K562 (cell line): ENCODE results near the gene PPY. TPM values are rescaled to one million over a fixed set of nuclear protein-coding genes. Genes with fewer than 3 reads are reported as not detected.
"Not testable (repeated sequence)": the region's sequence is repeated elsewhere in the genome, so short reads cannot be mapped to it uniquely, and the experiment has no call there.

Experiments
- ATAC-seq: fragments of 200-7000 bp; cut with Tn5 transposase; 3 replicates; pipeline ENCODE4 v1.9.1; 2020; ENCODE audit warnings: moderate library complexity
- BruUV-seq: library from RNA; stranded (reverse); fragments of 400-500 nt; replicated peaks from 2 replicates; lab custom pipeline; 2021; lab: Mats Ljungman, UMichigan
- CTCF ChIA-PET: fragments of 300-600 bp; formaldehyde crosslinking; extraction: SDS; loops from one replicate; lab custom pipeline; 2021; ENCODE audit warnings: low intra/inter-chr PET ratio; lab: Yijun Ruan, JAX
- POLR2A ChIA-PET: fragments of 300-600, 350-650 bp; sonication (Branson Sonifier 250); formaldehyde crosslinking; extraction: SDS; loops from one replicate; lab custom pipeline; 2021; ENCODE audit warnings: antibody characterized with exemption, inconsistent platforms; lab: Yijun Ruan, JAX
- DNase-seq, 4 experiments: peaks; one replicate each; pipeline versions ENCODE4 v3.0.0 to v3.0.0-alpha.2; 2011 to 2018; ENCODE audit warnings: low spot score in 3 of 4, mixed read lengths in 3 of 4; ENCODE audit errors: extremely low read depth in 1 of 4
- FAIRE-seq: peaks from 2 replicates; lab custom pipeline; 2011; peaks lifted over from hg19 to GRCh38; lab: Jason Lieb, UNC
- H2AFZ ChIP-seq: 2 replicates; pipeline ENCODE4 v1.6.0; 2011; ENCODE audit warnings: low read depth, low read length, control low read depth, inconsistent platforms
- H3K27ac ChIP-seq: fragments of 200-600 bp; 3 replicates; pipeline ENCODE4 v1.8.0; 2011; ENCODE audit warnings: low read depth, mild to moderate bottlenecking, control low read depth, inconsistent platforms, low read length, moderate library complexity, mixed read lengths; ENCODE audit errors: extremely low read depth
- H3K27me3 ChIP-seq, 2 experiments: fragments of 300-600 bp in 1 of 2; 2 replicates in 1 of 2; 3 replicates in 1 of 2; pipeline versions ENCODE4 v1.6.0 to v1.8.0; 2011; ENCODE audit warnings: inconsistent platforms in 2 of 2, low read length in 2 of 2, mild to moderate bottlenecking in 1 of 2, mixed read lengths in 1 of 2, moderate library complexity in 1 of 2; ENCODE audit not compliant: control insufficient read depth in 2 of 2, insufficient read depth in 2 of 2
- H3K36me3 ChIP-seq: fragments of 300-600 bp; 3 replicates; pipeline ENCODE4 v1.8.0; 2011; ENCODE audit warnings: mild to moderate bottlenecking, low read length, inconsistent platforms; ENCODE audit not compliant: control insufficient read depth, insufficient read depth
- H3K4me1 ChIP-seq, 2 experiments: fragments of 200-600 bp in 1 of 2; replicated peaks in 1 of 2; 2 replicates in 1 of 2; 3 replicates in 1 of 2; pipeline versions ENCODE4 v1.5.1 to v1.8.0; 2011; ENCODE audit warnings: inconsistent platforms in 2 of 2, low read length in 2 of 2, mild to moderate bottlenecking in 1 of 2, mixed read lengths in 1 of 2, moderate library complexity in 1 of 2; ENCODE audit not compliant: control insufficient read depth in 2 of 2, insufficient read depth in 2 of 2
- H3K4me2 ChIP-seq: 2 replicates; pipeline ENCODE4 v1.6.1; 2011; ENCODE audit warnings: low read length, control low read depth, inconsistent platforms, mixed read lengths; ENCODE audit not compliant: insufficient read depth
- H3K4me3 ChIP-seq: fragments of 200-600 bp; sonication (generic), shearing (Covaris generic); 2 replicates; pipeline ENCODE4 v1.5.1; 2016; ENCODE audit warnings: control low read depth, inconsistent platforms
- H3K79me2 ChIP-seq: fragments of 200-600 bp; 3 replicates; pipeline ENCODE4 v1.8.0; 2011; ENCODE audit warnings: low read length, inconsistent platforms; ENCODE audit not compliant: control insufficient read depth, insufficient read depth
- H3K9ac ChIP-seq, 2 experiments: 2 replicates each; pipeline versions ENCODE4 v1.6.0 to v1.6.1; 2011; ENCODE audit warnings: low read depth in 2 of 2, low read length in 2 of 2, control low read depth in 1 of 2, inconsistent platforms in 1 of 2, mild to moderate bottlenecking in 1 of 2, mixed read lengths in 1 of 2; ENCODE audit not compliant: insufficient read depth in 1 of 2
- H3K9me1 ChIP-seq: one replicate; pipeline ENCODE4 v1.6.0; 2011; ENCODE audit warnings: inconsistent platforms, mild to moderate bottlenecking, low read length, moderate library complexity; ENCODE audit not compliant: control insufficient read depth, insufficient read depth
- H3K9me3 ChIP-seq: replicated peaks from 2 replicates; pipeline ENCODE4 v1.5.1; 2011; ENCODE audit warnings: low read depth, low read length, inconsistent platforms; ENCODE audit not compliant: control insufficient read depth, insufficient read depth
- H4K20me1 ChIP-seq: replicated peaks from 2 replicates; pipeline ENCODE4 v1.6.1; 2011; ENCODE audit warnings: low read length, inconsistent platforms, mixed read lengths; ENCODE audit not compliant: control insufficient read depth, insufficient read depth
- E2F6 ChIP-seq, 2 experiments: IDR thresholded peaks; 2 replicates each; pipeline ENCODE4 v1.6.1; 2011; ENCODE audit warnings: borderline replicate concordance in 1 of 2, control low read depth in 1 of 2, low read depth in 1 of 2, low read length in 1 of 2, mild to moderate bottlenecking in 1 of 2, mixed read lengths in 1 of 2, moderate library complexity in 1 of 2; ENCODE audit not compliant: insufficient read depth in 1 of 2, insufficient read length in 1 of 2, poor library complexity in 1 of 2, severe bottlenecking in 1 of 2; ENCODE audit errors: extremely low read depth in 1 of 2
- HDGF ChIP-seq: fragments of 450-650 bp; IDR thresholded peaks from 2 replicates; pipeline ENCODE4 v1.6.1; 2016
- JUND ChIP-seq, 2 experiments: IDR thresholded peaks; 2 replicates in 1 of 2; 3 replicates in 1 of 2; pipeline ENCODE4 v1.6.1; 2011; ENCODE audit warnings: borderline replicate concordance in 2 of 2, low read depth in 2 of 2, low read length in 2 of 2, improper control_type of control experiment in 1 of 2, missing biosample characterization in 1 of 2, missing genetic modification characterization in 1 of 2, missing genetic modification reagents in 1 of 2
- WGBS: fragments of 100-300 bp; shearing (Covaris generic); methylation state at CpG from one replicate; pipeline ENCODE4 v1.1.6; 2016; ENCODE audit warnings: low coverage, mixed read lengths; ENCODE audit not compliant: insufficient coverage; ENCODE audit errors: missing lambda C conversion rate; 5-methylcytosine and 5-hydroxymethylcytosine counted together
- in situ Hi-C: fragments of 300-500 bp; cut with MboI; formaldehyde crosslinking; loops from 4 replicates; pipeline ENCODE4 v1.15.0; 2018; ENCODE audit warnings: inconsistent platforms, mixed read lengths
- intact Hi-C: fragments of 100-400 bp; cut with micrococcal nuclease; formaldehyde crosslinking; loops from 2 replicates; pipeline ENCODE4 v1.14.2; 2022
- polyA plus RNA-seq, 8 experiments: library from polyadenylated mRNA; depleted of rRNA in 4 of 8; stranded (reverse) in 5 of 8; unstranded in 3 of 8; fragments of >200 nt; fragmentation: Nextera tagmentation in 2 of 8; fragmentation: Illumina TruSeq in 1 of 8; extraction: Ambion mirVana in 2 of 8; extraction: Trizol in 1 of 8; gene quantifications; 2 replicates each; pipeline versions ENCODE4 v1.2.1 to v1.2.3, GENCODE V29; 2011 to 2014; ENCODE audit warnings: inconsistent platforms in 1 of 8, missing spikeins in 1 of 8
- total RNA-seq, 7 experiments: library from RNA; depleted of rRNA in 6 of 7; stranded (reverse); fragments of >200 nt in 6 of 7; fragmentation: Illumina TruSeq in 2 of 7; extraction: Trizol in 2 of 7; gene quantifications; 2 replicates each; pipeline versions ENCODE4 v1.2.1 to v1.2.3, GENCODE V29; 2011 to 2021; ENCODE audit warnings: low replicate concordance in 1 of 7

Gene PPY
- total and polyA plus RNA-seq, 9 of the 15 experiments (the other 6 are each of a cell fraction or from before 2014, with no cell fraction given) = not detected

GRCh38 chr17:43927929-43928328, 14.3 kb downstream of the PPY start:
- WGBS = 9% methylated on average over 4 of the region's 5 CpGs
- H3K4me2 ChIP-seq = not testable (repeated sequence)
- peaks cover 27 to 47% of the 10 kb centered on the region in 2 experiments for H3K27me3 ChIP-seq

GRCh38 chr17:43927060-43927864, 15.0 kb downstream of the PPY start:
- Histone ChIP-seq H3K36me3 (no peaks in the 10 kb centered on the region), H3K4me3 (no peak overlapping the region), H3K4me1 (peaks cover 0 to 5% of the 10 kb centered on the region in 2 experiments; a peak in 3 of 5 replicates), H4K20me1 (no peaks in the 10 kb centered on the region), H3K9me3 (no peaks in the 10 kb centered on the region), H3K27me3 (peaks cover 27 to 43% of the 10 kb centered on the region in 2 experiments), H3K27ac (no peak overlapping the region), H3K79me2 (no peaks in the 10 kb centered on the region), H2AFZ (no peak overlapping the region), H3K9ac (peak overlapping the region in 1 of 2 experiments; percentile 43; a peak in 2 of 4 replicates), H3K4me2 (no peak overlapping the region), H3K9me1 (no peaks in the 10 kb centered on the region)
- FAIRE-seq (no peak), ATAC-seq (no peak), DNase-seq (peak in 1 of 4 experiments; percentile 30)
- in situ Hi-C loops (loop anchor here (25.0 kb wide), 1 partner anchor 410 kb away; the partner anchor contains the start of gene GRN), intact Hi-C loops (no loop called here)
- CTCF ChIA-PET = no interaction called here
- WGBS = 6% methylated on average over 30 of the region's 42 CpGs
- BruUV-seq = no TSS peak
- no peak for TF ChIP-seq HDGF
- TF ChIP-seq E2F6 (IDR thresholded peaks at IDR 0.05; ENCODE audit: borderline replicate concordance in 1 of 2, extremely low read depth in 1 of 2, insufficient read depth in 1 of 2, insufficient read length in 1 of 2, low read depth in 1 of 2, low read length in 1 of 2, poor library complexity in 1 of 2, severe bottlenecking in 1 of 2) = peak in 1 of 2 experiments; percentile 34
- no peak for TF ChIP-seq JUND (IDR thresholded peaks at IDR 0.05; ENCODE audit: borderline replicate concordance, low read depth, low read length)
- no peak for TF ChIP-seq JUND (tag; IDR thresholded peaks at IDR 0.05; ENCODE audit: borderline replicate concordance, low read depth, low read length)
- POLR2A ChIA-PET = interaction anchor here (0.6 to 1.0 kb wide), 4 partner anchors 17 to 70 kb away, joined by 3 to 4 read pairs (median 3); no protein-coding TSS in a partner anchor

More at GRCh38 chr17:43927929-43928328, 14.3 kb downstream of the PPY start:
- FAIRE-seq, H3K9me1 ChIP-seq, H3K36me3 ChIP-seq, H3K9ac ChIP-seq, DNase-seq, H3K4me1 ChIP-seq, POLR2A ChIA-PET, H3K79me2 ChIP-seq, H4K20me1 ChIP-seq, H2AFZ ChIP-seq, H3K27ac ChIP-seq, H3K4me3 ChIP-seq, CTCF ChIA-PET, intact Hi-C loops, ATAC-seq, BruUV-seq, H3K9me3 ChIP-seq: not testable (repeated sequence)
- in situ Hi-C loops = loop anchor here (25.0 kb wide), 1 partner anchor 409 kb away; the partner anchor contains the start of gene GRN
